ENCODE results near the gene FAM136A.

GRCh38 chr2:70322518-70322917, 20.7 kb upstream of the FAM136A start:
- TF ChIP-seq, protein P1, sequence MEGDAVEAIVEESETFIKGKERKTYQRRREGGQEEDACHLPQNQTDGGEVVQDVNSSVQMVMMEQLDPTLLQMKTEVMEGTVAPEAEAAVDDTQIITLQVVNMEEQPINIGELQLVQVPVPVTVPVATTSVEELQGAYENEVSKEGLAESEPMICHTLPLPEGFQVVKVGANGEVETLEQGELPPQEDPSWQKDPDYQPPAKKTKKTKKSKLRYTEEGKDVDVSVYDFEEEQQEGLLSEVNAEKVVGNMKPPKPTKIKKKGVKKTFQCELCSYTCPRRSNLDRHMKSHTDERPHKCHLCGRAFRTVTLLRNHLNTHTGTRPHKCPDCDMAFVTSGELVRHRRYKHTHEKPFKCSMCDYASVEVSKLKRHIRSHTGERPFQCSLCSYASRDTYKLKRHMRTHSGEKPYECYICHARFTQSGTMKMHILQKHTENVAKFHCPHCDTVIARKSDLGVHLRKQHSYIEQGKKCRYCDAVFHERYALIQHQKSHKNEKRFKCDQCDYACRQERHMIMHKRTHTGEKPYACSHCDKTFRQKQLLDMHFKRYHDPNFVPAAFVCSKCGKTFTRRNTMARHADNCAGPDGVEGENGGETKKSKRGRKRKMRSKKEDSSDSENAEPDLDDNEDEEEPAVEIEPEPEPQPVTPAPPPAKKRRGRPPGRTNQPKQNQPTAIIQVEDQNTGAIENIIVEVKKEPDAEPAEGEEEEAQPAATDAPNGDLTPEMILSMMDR (conservative IDR thresholded peaks at IDR 0.05), result no peak
- no peak for TF ChIP-seq EZH2 (IDR thresholded peaks at IDR 0.05; ENCODE audit: low read depth)

All from PC-9 (cell line).